Ascending aorta (tissue), 2 donors: Measurements from ENCODE around the gene REST. TPM values are rescaled to one million over a fixed set of nuclear protein-coding genes. Genes with fewer than 3 reads are reported as not detected.
A peak's percentile ranks its signal among the peaks of the same experiment; 100 is the strongest.
"Not testable (repeated sequence)": the region's sequence is repeated elsewhere in the genome, so short reads cannot be mapped to it uniquely, and the experiment has no call there.

ENCODE experiments used
- DNase-seq, 2 donors: peaks; one replicate each; pipeline ENCODE4 v3.0.0-alpha.2; 2019; ENCODE audit warnings: low spot score in 2 of 2
- H3K27ac ChIP-seq, 2 donors: fragments of 200-600 bp; sonication (generic); one replicate each; pipeline ENCODE4 v1.5.1; 2016 to 2017; ENCODE audit warnings: mild to moderate bottlenecking in 1 of 2
- H3K27me3 ChIP-seq: fragments of 200-600 bp; sonication (generic); one replicate; pipeline ENCODE4 v1.5.1; 2017
- H3K36me3 ChIP-seq, 2 donors: fragments of 200-600 bp; sonication (generic); one replicate each; pipeline ENCODE4 v1.5.1; 2016
- H3K4me1 ChIP-seq, 2 donors: fragments of 200-600 bp; sonication (generic); one replicate each; pipeline ENCODE4 v1.5.1; 2016 to 2017; ENCODE audit warnings: mild to moderate bottlenecking in 1 of 2
- H3K4me3 ChIP-seq, 2 donors: fragments of 200-600 bp; sonication (generic); one replicate each; pipeline ENCODE4 v1.5.1; 2016 to 2017; ENCODE audit warnings: mild to moderate bottlenecking in 1 of 2
- H3K9me3 ChIP-seq, 2 donors: fragments of 200-600 bp; sonication (generic); one replicate each; pipeline ENCODE4 v1.5.1; 2016
- CTCF ChIP-seq, 3 experiments: fragments of 200-600 bp in 2 of 3; fragments of 450-650 bp in 1 of 3; sonication (generic) in 2 of 3; IDR thresholded peaks; one replicate each; pipeline ENCODE4 v1.5.1; 2016 to 2019; ENCODE audit warnings: antibody characterized with exemption in 3 of 3, mild to moderate bottlenecking in 1 of 3, moderate library complexity in 1 of 3
- intact Hi-C: fragments of 100-400 bp; cut with DNase I; formaldehyde crosslinking; loops from one replicate; pipeline ENCODE4 v1.15.1; 2023
- total RNA-seq: library from RNA; depleted of rRNA; stranded (reverse); fragments of >200 nt; gene quantifications from one replicate; pipeline ENCODE4 v1.1.0, GENCODE V29; 2016

The REST gene
- total RNA-seq, 1 donor from 2014 or later, result 86.5 TPM

- TF ChIP-seq CTCF (IDR thresholded peaks at IDR 0.05), result no peak
- Histone ChIP-seq H3K36me3 (no peaks in the 10 kb centered on the region), H3K4me1 (no peaks in the 10 kb centered on the region), H3K4me3 (no peak overlapping the region), H3K27me3 (no peaks in the 10 kb centered on the region), H3K9me3 (no peaks in the 10 kb centered on the region), H3K27ac (no peak overlapping the region)
- no peak for DNase-seq
- intact Hi-C loops, result no loop called here
Observed at GRCh38 chr4:56876264-56876663, 31.4 kb upstream of the REST start.

GRCh38 chr4:56879996-56880395 is 27.7 kb upstream of the REST start:
- H3K27ac ChIP-seq, result no peak overlapping the region
- DNase-seq, result no peak
- intact Hi-C loops, result no loop called here
- H3K27me3 ChIP-seq, result no peaks in the 10 kb centered on the region
- no peaks in the 10 kb centered on the region for H3K4me1 ChIP-seq
- H3K4me3 ChIP-seq, result no peak overlapping the region
- no peak for TF ChIP-seq CTCF (IDR thresholded peaks at IDR 0.05)
- H3K36me3 ChIP-seq, result no peaks in the 10 kb centered on the region
- H3K9me3 ChIP-seq, result no peaks in the 10 kb centered on the region

GRCh38 chr4:56880572-56880971 is 27.1 kb upstream of the REST start:
- intact Hi-C loops, result no loop called here
- no peaks in the 10 kb centered on the region for H3K4me1 ChIP-seq
- H3K27ac ChIP-seq, result no peak overlapping the region
- no peaks in the 10 kb centered on the region for H3K27me3 ChIP-seq
- no peaks in the 10 kb centered on the region for H3K36me3 ChIP-seq
- peak in 1 of 2 donors; percentile 25 for DNase-seq
- TF ChIP-seq CTCF (IDR thresholded peaks at IDR 0.05), result no peak
- no peaks in the 10 kb centered on the region for H3K9me3 ChIP-seq
- H3K4me3 ChIP-seq, result no peak overlapping the region

- H3K4me1 ChIP-seq, H3K27me3 ChIP-seq, DNase-seq, H3K4me3 ChIP-seq, H3K9me3 ChIP-seq, H3K27ac ChIP-seq, H3K36me3 ChIP-seq, intact Hi-C loops: not testable (repeated sequence)
Observed at GRCh38 chr4:56884511-56884910, 23.2 kb upstream of the REST start.

- H3K36me3 ChIP-seq, result no peaks in the 10 kb centered on the region
- intact Hi-C loops, result no loop called here
- peak in 1 of 2 donors; percentile 54 for DNase-seq
Observed at GRCh38 chr4:56892691-56893090, 15.0 kb upstream of the REST start.

GRCh38 chr4:56897842-56898241 is 9.9 kb upstream of the REST start:
- H3K27ac ChIP-seq, H3K27me3 ChIP-seq, H3K36me3 ChIP-seq, H3K9me3 ChIP-seq, intact Hi-C loops, H3K4me3 ChIP-seq, H3K4me1 ChIP-seq: not testable (repeated sequence)
- peak in 1 of 2 donors; percentile 33 for DNase-seq

More at GRCh38 chr4:56892691-56893090, 15.0 kb upstream of the REST start:
- Histone ChIP-seq H3K27ac (no peak overlapping the region), H3K9me3 (no peaks in the 10 kb centered on the region), H3K4me1 (no peaks in the 10 kb centered on the region), H3K4me3 (no peak overlapping the region), H3K27me3 (no peaks in the 10 kb centered on the region)
- TF ChIP-seq CTCF (IDR thresholded peaks at IDR 0.05), result no peak

- H3K9me3 ChIP-seq, H3K27me3 ChIP-seq, H3K27ac ChIP-seq, DNase-seq, H3K36me3 ChIP-seq, H3K4me1 ChIP-seq, H3K4me3 ChIP-seq: not testable (repeated sequence)
- intact Hi-C loops, result loop anchor here (10.0 kb wide), 2 partner anchors 215 to 435 kb away; partner anchors contain the start of genes IGFBP7 and SRP72
Observed at GRCh38 chr4:56900186-56900585, 7.5 kb upstream of the REST start.
